ENCODE results near the gene RFTN1. TPM values are rescaled to one million over a fixed set of nuclear protein-coding genes. Genes with fewer than 3 reads are reported as not detected.

The RFTN1 gene
- total RNA-seq, 2 experiments from 2014 or later = 64.4 to 66.7 TPM

DNA sequence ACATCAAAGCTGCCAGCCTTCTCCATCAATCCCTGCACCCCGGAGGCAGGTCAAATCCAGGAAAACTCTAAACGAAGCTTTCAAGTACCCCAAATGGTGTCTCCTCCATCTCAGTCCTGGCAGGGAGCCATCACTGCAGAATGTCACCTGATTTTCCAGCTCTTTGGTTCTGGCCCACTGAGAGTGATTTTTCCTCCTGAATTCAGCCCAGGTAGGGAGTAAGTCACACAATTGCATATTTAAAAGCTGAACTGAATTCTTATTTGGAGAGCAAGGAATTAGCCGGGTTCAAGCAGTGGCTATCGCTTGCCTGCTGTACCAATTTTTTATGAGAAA lies 5.3 kb downstream of the RFTN1 start:
- no peak for DNase-seq
- peaks cover 54% of the 10 kb centered on the region for H3K4me1 Mint-ChIP-seq
- H3K36me3 Mint-ChIP-seq = peaks cover 46% of the 10 kb centered on the region
- no peaks in the 10 kb centered on the region for H3K9me3 Mint-ChIP-seq
- ATAC-seq (ENCODE audit: low read depth) = no peak
- no peaks in the 10 kb centered on the region for H3K27me3 Mint-ChIP-seq
- peak overlapping the region; percentile 49 for H3K4me3 Mint-ChIP-seq
- POLR2A ChIA-PET = no interaction called here
- peak overlapping the region; percentile 67 for H3K27ac Mint-ChIP-seq

DNA sequence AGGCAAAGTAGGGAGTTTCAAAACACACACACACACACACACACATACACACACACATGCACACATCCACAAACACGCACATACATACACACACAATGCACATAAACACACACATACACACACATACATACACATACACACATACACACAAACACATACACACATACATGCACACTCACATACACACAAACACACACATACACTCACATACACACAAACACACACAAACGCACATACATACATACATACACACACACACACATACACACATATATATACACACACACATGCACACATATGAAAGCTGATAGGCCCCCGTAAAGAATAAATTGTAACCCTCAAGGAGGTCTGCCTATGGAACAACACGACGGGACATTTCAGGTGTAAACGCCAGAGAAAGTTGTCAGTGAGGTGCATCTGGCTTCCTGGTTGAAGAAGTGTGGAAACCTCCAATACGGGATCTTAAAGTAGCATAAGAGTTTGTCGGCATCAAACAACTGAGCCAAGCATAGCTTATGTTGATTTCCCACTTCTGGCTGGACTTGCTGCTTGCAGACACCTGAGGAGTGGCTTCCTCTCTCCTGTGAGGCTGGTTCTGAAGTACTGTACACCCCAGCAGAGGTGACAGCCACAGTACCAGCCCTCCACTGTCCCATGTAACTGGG lies 5.8 kb downstream of the RFTN1 start:
- peaks cover 56% of the 10 kb centered on the region for H3K4me1 Mint-ChIP-seq
- H3K27ac Mint-ChIP-seq = peak overlapping the region; percentile 0
- DNase-seq (no peak), ATAC-seq (ENCODE audit: low read depth) (no peak)
- no peaks in the 10 kb centered on the region for H3K27me3 Mint-ChIP-seq
- H3K9me3 Mint-ChIP-seq = no peaks in the 10 kb centered on the region
- H3K36me3 Mint-ChIP-seq = peaks cover 51% of the 10 kb centered on the region
- no peak overlapping the region for H3K4me3 Mint-ChIP-seq
- POLR2A ChIA-PET = interaction anchor here (1.0 kb wide), 1 partner anchor 12 kb away, joined by 3 read pairs; no protein-coding TSS in a partner anchor

DNA sequence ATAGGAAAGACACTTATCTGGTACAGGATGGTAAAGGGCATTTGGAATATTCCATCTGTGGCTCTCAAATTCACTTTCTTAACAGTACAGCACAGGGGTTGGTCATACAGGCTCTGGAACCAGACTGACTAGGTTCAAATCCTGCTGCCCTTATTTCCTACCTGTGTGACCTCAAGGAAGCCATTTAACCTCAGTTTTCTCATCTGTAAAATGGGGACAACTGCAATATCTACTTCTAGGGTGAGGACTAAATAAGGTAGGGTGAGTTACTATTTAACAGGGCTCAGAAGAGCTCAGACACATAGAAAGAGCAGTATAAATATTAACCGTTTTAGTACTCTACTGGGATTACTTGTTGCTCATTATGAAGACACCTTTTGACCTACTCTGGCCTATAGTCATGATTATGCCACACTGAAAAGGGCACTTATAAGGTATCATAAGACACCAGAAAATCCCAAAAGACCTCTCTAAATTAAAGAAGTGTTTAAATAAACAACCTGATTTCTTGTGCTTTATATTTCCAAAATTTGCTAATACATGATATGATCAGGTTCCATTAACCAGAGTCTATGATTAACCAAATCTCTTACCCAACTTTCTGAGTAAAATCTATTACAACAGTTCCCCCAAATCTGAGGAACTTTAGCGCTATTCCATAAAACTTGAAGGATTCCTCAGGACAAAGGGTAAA lies 6.5 kb downstream of the RFTN1 start:
- POLR2A ChIA-PET = interaction anchor here (1.0 kb wide), 1 partner anchor 11 kb away, joined by 3 read pairs; no protein-coding TSS in a partner anchor
- no peak overlapping the region for H3K27ac Mint-ChIP-seq
- H3K4me1 Mint-ChIP-seq = peaks cover 54% of the 10 kb centered on the region
- peaks cover 58% of the 10 kb centered on the region for H3K36me3 Mint-ChIP-seq
- no peak overlapping the region for H3K4me3 Mint-ChIP-seq
- H3K9me3 Mint-ChIP-seq = no peaks in the 10 kb centered on the region
- no peak for DNase-seq
- no peaks in the 10 kb centered on the region for H3K27me3 Mint-ChIP-seq
- ATAC-seq (ENCODE audit: low read depth) = no peak

DNA sequence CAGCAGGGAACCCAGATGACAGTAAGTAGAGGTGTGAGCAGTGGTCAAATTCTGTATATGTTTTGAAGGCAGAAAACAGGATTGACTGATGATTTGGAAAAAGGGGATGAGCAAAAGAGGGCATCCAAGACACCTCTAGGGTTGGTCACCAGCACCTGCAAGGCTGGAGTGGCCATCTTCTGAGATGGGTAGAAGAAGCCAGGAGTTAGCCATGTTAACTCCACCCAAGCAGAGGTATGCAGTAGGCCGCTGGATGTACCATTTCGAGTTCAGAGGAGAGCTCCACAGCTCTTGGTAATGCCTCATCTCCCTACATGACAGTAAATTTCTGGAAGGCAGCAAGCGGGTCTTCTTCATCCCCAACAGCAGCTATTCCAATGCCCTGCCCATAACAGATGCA lies 7.0 kb downstream of the RFTN1 start:
- no peak overlapping the region for H3K27ac Mint-ChIP-seq
- POLR2A ChIA-PET = interaction anchor here (1.0 kb wide), 1 partner anchor 10 kb away, joined by 3 read pairs; no protein-coding TSS in a partner anchor
- H3K36me3 Mint-ChIP-seq = peaks cover 60% of the 10 kb centered on the region
- H3K4me3 Mint-ChIP-seq = no peak overlapping the region
- H3K9me3 Mint-ChIP-seq = no peaks in the 10 kb centered on the region
- peaks cover 50% of the 10 kb centered on the region for H3K4me1 Mint-ChIP-seq
- ATAC-seq (ENCODE audit: low read depth) (no peak), DNase-seq (no peak)
- H3K27me3 Mint-ChIP-seq = no peaks in the 10 kb centered on the region

DNA sequence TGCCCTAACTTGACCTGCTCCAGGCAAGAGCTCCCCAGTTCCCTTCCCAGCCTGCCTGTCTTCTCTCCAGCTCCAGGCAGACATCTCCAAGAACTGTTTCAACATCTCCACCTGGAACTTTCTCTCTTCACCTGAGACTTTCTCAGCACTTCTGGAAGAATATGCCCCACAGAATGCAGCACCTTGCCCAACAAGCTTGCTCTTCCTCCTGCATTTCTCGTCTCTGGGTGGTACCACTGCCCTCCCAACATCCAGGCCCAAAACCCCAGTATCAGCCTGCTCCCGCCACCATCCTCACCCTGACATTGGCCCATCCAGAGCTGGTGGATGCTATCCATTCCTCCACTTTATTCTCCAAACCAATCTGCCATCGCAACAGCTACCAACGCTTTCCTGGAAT lies 8.8 kb downstream of the RFTN1 start:
- POLR2A ChIA-PET = interaction anchor here (1.2 kb wide), 1 partner anchor 9 kb away, joined by 4 read pairs; no protein-coding TSS in a partner anchor
- no peaks in the 10 kb centered on the region for H3K27me3 Mint-ChIP-seq
- no peak overlapping the region for H3K27ac Mint-ChIP-seq
- no peak overlapping the region for H3K4me3 Mint-ChIP-seq
- peaks cover 70% of the 10 kb centered on the region for H3K36me3 Mint-ChIP-seq
- no peaks in the 10 kb centered on the region for H3K9me3 Mint-ChIP-seq
- DNase-seq (no peak), ATAC-seq (ENCODE audit: low read depth) (no peak)
- H3K4me1 Mint-ChIP-seq = peaks cover 44% of the 10 kb centered on the region

DNA sequence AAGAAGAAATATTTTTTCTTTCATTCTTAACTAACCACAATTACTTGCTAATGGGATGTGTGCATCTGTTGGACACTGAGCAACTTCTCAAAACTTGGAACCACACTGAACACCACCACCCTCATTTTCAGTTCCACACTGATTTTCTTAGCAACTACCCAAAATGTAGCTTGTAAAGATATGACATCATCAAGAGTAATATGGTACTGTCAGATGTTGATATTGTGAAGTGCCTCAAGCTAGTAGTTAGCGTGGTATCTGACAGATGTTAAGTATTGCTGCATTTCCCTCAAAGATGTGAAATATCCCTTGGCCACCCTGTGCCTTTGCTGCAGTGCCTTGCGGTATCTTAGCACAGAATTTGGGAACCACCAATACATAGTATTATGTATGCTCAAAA lies 9.3 kb downstream of the RFTN1 start:
- DNase-seq (no peak), ATAC-seq (ENCODE audit: low read depth) (no peak)
- H3K36me3 Mint-ChIP-seq = peaks cover 71% of the 10 kb centered on the region
- H3K27ac Mint-ChIP-seq = no peak overlapping the region
- H3K9me3 Mint-ChIP-seq = no peaks in the 10 kb centered on the region
- H3K4me1 Mint-ChIP-seq = peaks cover 44% of the 10 kb centered on the region
- H3K4me3 Mint-ChIP-seq = no peak overlapping the region
- POLR2A ChIA-PET = interaction anchor here (1.2 kb wide), 1 partner anchor 8 kb away, joined by 4 read pairs; no protein-coding TSS in a partner anchor
- H3K27me3 Mint-ChIP-seq = no peaks in the 10 kb centered on the region

DNA sequence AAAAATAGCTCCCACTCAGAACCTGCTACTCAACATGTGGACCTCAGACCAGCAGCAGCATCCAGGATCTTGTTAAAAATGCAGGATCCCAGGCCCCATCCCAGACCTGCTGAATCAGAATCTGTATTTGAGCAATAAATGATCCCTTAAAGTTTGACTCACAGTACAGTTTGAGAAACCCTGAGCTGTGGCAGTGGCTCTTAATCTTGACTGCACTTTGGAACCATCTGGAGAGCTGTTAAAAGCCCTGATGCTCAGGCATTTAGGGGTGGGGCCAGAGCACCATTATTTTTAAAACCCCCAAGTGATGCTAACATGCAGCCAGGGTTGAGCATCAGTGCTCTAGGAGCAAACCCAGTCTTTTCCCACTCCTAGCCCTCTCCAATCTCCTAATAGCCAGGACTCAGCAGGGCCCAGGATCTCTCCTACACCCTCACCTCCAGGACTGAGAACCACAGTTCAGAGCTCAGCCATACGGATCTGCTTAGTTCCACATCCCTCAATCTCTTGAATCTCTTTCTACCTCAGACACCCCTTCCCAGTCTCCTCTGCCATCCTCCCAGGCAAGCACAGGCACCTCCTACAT lies 10.2 kb downstream of the RFTN1 start:
- peak overlapping the region; percentile 13 for H3K27ac Mint-ChIP-seq
- no peaks in the 10 kb centered on the region for H3K9me3 Mint-ChIP-seq
- H3K36me3 Mint-ChIP-seq = peaks cover 74% of the 10 kb centered on the region
- POLR2A ChIA-PET = no interaction called here
- ATAC-seq (ENCODE audit: low read depth) (no peak), DNase-seq (no peak)
- no peaks in the 10 kb centered on the region for H3K27me3 Mint-ChIP-seq
- H3K4me1 Mint-ChIP-seq = peaks cover 46% of the 10 kb centered on the region
- H3K4me3 Mint-ChIP-seq = no peak overlapping the region

DNA sequence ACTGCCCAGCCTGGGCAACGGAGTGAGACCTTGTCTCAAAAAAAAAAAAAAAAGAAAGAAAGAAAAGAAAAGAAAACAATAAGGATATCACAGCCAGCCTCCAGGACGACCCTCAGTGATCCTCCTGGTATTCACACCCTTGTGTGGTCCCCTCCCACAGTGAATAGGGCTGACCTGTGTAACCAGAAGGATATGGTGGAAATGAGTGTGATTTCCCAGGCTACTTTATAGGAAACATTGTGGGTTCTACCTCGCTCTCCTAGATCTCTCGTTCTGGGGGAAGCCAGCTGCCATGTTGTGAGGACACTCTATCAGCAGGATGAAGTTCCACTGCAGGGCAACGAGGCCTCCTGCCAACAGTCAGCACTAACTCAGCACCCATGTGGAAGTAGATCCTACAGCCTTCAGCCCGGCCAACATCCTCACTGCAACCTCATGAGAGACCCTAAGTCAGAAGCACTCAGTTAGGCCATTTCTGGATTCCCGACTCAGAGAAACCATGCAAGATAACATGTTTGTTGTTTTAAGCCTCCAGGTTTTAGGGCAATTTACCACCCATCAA lies 11.1 kb downstream of the RFTN1 start:
- peaks cover 41% of the 10 kb centered on the region for H3K4me1 Mint-ChIP-seq
- ATAC-seq (ENCODE audit: low read depth) (no peak), DNase-seq (no peak)
- no peak overlapping the region for H3K4me3 Mint-ChIP-seq
- no peaks in the 10 kb centered on the region for H3K27me3 Mint-ChIP-seq
- peaks cover 72% of the 10 kb centered on the region for H3K36me3 Mint-ChIP-seq
- H3K27ac Mint-ChIP-seq = no peak overlapping the region
- H3K9me3 Mint-ChIP-seq = no peaks in the 10 kb centered on the region
- POLR2A ChIA-PET = interaction anchor here (0.7 kb wide), 1 partner anchor 30 kb away, joined by 4 read pairs; no protein-coding TSS in a partner anchor

DNA sequence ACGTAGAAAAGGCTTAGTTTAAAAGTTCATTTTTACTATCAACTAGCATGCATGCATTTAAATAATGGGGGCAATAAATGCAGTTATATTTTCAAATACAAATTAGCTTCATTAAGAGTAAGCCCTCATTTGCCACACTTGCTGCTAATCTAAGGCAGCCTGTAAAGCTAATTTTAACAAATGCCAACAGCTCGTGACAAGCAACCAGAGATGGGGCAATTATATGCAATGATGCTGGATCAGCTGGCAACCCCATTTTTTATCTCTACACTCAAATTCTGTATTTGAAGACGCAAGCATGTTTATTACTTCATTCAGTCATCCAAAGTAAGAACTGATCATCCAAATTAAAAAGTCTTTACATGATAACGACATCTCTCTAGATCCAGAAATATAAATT lies 12.1 kb downstream of the RFTN1 start:
- Mint-ChIP-seq H3K27me3 (no peaks in the 10 kb centered on the region), H3K36me3 (peaks cover 70% of the 10 kb centered on the region), H3K9me3 (no peaks in the 10 kb centered on the region), H3K27ac (no peak overlapping the region), H3K4me3 (no peak overlapping the region), H3K4me1 (peaks cover 49% of the 10 kb centered on the region)
- POLR2A ChIA-PET = interaction anchor here (1.2 kb wide), 1 partner anchor 11 kb away, joined by 3 read pairs; no protein-coding TSS in a partner anchor
- no peak for ATAC-seq (ENCODE audit: low read depth)
- DNase-seq = no peak

DNA sequence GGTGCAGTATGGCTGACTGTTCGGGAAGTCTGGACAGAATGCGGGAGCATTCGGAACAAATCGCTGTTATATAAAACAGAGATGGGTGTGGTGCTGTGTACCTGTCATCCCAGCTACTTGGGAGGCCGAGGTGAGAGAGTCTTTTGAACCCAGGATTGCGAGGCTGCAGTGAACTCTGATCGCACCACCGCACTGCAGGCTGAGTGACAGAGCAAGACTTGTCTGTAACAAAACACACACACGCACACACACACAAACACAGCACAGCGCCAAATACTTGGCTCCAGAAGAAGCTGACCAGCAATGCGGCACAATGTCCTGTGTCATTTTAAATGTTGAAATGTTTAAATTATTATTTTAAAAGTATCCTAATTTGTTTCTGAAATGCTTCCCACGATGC lies 12.6 kb downstream of the RFTN1 start:
- Mint-ChIP-seq H3K27me3 (no peaks in the 10 kb centered on the region), H3K4me3 (no peak overlapping the region), H3K4me1 (peaks cover 53% of the 10 kb centered on the region), H3K36me3 (peaks cover 65% of the 10 kb centered on the region), H3K27ac (no peak overlapping the region), H3K9me3 (no peaks in the 10 kb centered on the region)
- POLR2A ChIA-PET = interaction anchor here (1.2 kb wide), 1 partner anchor 11 kb away, joined by 3 read pairs; no protein-coding TSS in a partner anchor
- ATAC-seq (ENCODE audit: low read depth) (no peak), DNase-seq (no peak)

DNA sequence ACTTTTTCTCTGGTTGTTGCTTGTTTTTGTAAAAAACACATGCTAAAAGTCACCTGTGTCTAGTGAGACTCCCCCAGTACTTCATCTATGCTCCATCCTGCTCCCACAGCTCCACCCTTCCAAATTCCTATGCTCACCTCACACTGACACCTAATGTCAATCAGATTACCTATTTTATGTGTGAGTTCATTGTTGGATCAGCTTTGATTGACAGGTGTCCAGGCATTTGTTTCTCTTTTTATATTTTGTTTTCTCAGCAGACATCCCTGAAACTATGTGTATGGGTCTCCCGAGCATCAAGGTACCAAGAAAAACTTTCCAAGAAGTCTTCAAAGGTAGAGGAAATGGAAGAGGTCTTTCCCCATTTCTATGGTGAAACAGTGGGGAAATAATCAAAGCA lies 13.4 kb downstream of the RFTN1 start:
- Mint-ChIP-seq H3K4me1 (peaks cover 55% of the 10 kb centered on the region), H3K36me3 (peaks cover 59% of the 10 kb centered on the region), H3K27ac (no peak overlapping the region), H3K4me3 (no peak overlapping the region), H3K9me3 (no peaks in the 10 kb centered on the region), H3K27me3 (no peaks in the 10 kb centered on the region)
- POLR2A ChIA-PET = no interaction called here
- no peak for DNase-seq
- ATAC-seq (ENCODE audit: low read depth) = no peak

DNA sequence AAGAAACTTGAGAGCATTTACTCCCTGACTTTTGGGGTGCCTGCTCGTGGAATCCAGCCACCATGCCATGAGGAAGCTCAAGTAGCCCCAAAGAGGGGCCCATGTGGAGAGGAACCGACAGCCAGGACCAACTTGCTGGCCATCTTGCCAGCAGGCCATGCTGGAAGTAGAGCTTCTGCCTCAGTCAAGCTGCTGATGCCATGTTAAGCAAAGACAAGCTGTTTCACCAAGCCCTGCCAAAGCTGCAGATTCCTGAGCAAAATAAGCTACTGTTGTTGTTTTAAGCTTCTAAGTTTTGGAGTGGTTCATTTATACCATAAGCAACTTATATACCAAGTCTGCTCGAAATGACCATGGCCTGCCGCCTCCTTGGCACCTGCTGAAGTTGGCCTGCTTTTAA lies 14.1 kb downstream of the RFTN1 start:
- Mint-ChIP-seq H3K4me1 (peaks cover 54% of the 10 kb centered on the region), H3K36me3 (peaks cover 52% of the 10 kb centered on the region), H3K4me3 (no peak overlapping the region), H3K27me3 (no peaks in the 10 kb centered on the region), H3K27ac (no peak overlapping the region), H3K9me3 (no peaks in the 10 kb centered on the region)
- POLR2A ChIA-PET = no interaction called here
- ATAC-seq (ENCODE audit: low read depth) = no peak
- no peak for DNase-seq

DNA sequence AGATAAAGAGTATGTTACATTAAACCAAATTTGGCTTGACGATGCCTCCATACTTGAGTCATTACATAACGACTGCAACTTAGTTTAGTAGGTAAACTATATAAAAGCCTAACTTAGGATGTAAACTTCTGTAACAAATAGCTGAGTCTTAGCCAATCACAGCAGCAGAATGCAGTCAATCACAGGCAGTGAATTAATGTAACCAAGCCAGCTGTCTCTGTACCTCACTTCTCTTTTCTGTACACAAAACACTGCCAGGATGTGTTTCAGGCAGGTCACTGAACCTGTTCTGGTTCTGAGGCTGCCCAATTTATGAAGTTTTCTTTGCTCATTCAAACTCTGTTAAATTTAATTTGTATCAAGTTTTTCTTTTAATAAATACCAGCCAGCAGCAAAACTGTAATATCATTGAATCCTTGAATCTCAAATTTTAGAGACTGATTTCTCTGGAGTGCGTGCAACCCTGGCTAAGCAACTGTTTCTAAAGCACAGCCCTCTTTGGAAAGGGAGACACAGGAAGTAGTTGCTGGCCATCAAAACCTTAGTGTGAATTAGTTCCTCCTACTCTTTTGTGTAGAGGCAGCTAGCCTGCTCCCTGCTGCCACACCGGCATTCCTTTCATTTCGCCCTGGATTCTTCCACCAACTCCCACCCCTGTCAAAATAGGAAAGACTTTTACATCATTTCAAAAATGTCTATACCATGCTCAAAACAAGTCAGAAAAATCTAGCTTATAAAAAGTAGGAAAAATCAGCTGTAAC lies 15.2 kb downstream of the RFTN1 start:
- Mint-ChIP-seq H3K27me3 (no peaks in the 10 kb centered on the region), H3K27ac (peak overlapping the region; percentile 65), H3K4me1 (peaks cover 52% of the 10 kb centered on the region), H3K36me3 (peaks cover 46% of the 10 kb centered on the region), H3K9me3 (no peaks in the 10 kb centered on the region), H3K4me3 (peak overlapping the region; percentile 4)
- POLR2A ChIA-PET = interaction anchor here (1.2 kb wide), 2 partner anchors 10 to 14 kb away, joined by 3 to 4 read pairs; no protein-coding TSS in a partner anchor
- ATAC-seq (ENCODE audit: low read depth) = no peak
- DNase-seq = no peak

All from activated naive CD8-positive, alpha-beta T cell treated with anti-CD3 and anti-CD28 coated beads, Interleukin-2, amount 10 ng/mL, durations not matched to agents 7 days and 5 days (primary cell).